GM19238 (cell line): ENCODE measurements around the gene ZNF605.
"Not testable (repeated sequence)": the region's sequence is repeated elsewhere in the genome, so short reads cannot be mapped to it uniquely, and the experiment has no call there.

Source experiments
- DNase-seq: peaks from one replicate; pipeline ENCODE4 v3.0.0; 2011; ENCODE audit warnings: low spot score; ENCODE audit not compliant: insufficient read length

Gene ZNF605

DNA sequence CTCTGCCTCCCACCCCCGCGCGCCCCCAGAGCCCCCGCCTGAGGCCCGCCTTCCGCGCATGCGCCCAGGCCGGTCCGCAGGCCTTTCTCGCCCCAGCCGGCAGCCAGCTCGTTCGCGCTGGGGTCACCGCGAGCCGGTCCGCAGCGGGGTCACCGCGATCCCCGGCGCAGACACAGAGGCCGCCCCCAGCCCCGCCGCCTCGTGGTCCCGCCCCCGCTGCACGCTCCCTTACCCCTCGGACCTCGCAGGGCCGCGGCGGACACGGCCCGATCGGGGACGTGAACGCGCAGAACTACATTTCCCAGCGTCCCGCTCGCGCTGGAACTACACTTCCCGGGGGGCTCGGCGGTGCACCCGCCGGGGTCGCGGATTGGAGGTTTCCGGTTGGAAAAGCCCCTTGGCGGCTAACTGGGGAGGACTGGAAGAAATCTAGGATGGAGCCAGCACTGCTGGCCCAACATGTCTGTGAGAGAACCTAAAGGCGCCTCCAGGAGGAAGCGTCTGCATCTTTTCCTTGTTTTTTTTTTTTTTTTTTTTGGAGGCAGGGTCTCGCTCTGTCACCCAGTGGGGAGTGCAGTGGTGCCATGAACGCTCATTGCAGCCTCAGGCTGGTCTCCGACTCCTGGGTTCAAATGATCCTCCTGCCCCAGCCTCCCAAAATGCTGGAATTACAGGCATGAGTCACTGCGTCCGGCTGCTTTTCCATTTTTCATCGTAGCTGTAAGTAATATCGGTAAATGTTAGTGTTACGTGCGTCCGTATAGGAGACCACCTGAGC is at the start of gene ZNF605:
ZNF605 (minus strand) TSS at position 296 of the 778 bp plus-strand sequence. CDS start 10,671 bp downstream, outside the sequence.
- DNase-seq = peak; percentile 93

DNA sequence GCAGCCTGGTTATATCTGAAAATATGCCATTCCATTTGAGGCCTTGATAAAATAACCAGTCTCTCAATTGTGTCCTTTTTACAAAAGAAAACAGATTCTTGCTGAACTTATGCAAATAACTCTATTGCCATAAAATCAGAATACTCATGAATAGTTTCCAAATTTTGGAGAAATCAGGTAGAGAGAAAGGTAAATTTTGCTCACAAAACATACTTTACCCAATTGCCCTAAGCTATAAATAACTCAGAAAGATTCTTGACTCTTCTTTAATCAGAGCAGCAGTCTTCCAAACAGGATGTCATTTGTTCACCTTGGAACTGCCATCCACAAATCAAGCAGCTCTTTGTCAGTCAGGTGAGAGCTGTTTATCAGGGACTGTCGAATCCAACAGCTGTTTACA is 42.6 kb upstream of the ZNF605 start:
- DNase-seq = no peak

DNA sequence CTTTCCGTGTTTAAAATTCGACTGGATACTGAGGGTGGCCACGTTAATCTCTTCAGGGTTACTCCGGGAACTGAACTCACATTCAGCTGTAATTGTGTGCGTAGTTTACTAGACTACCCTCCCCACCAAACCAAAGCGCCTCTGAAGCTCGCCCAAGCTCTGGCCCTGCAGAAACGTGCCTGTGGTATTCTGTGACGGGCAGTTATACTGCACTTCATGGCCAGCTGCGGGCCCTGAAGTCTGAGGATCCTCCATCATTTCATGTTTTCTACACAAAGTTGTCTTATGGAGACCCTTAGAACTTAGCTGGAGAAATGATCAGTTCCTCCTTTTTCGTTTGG is 30.7 kb upstream of the ZNF605 start:
- no peak for DNase-seq

DNA sequence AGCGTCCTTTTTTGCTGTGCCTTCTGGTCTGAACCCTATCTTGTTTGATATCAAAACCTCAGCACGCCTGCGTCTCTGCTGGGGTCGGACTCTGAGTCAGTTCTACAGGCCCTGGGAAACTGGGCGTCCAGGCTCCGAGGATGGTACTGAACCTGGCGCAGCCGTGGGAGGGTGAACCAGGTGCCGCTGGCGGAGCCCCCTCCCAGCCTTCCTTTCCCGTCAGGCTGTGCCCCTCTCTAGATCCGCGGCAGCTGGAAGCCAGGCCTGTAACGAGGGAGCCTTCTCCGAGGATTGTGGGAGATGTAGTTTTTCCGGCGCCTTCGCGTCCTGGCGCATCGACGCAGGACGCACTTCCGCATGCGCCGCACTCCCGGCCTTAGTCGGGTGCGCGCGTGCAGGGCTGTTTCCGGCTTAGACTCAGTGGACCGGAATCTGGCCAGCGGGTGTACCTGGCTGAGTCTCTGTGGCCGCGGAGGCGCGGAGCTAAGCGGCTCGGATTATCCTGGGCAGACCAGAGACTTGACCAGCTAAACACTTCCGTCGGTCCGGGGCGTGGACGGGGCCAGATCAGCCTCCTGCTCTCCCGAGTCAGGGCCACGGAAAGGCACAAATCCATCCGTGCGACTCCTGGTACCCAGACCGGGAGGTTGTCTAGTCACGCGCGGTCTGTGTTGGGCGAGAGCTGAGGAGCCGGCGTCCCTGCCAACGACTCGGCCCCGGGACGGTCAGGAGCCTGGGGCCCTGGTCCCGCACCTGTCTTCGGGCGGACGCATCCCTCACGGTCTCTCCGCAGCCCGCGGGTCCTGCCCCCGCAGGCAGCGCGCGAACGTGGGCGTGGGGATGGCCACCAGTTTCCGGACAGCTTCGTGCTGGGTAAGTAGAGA is 30.1 kb upstream of the ZNF605 start, which contains the start of gene ZNF26:
ZNF26 (plus strand) TSS at position 367 of the 884 bp plus-strand sequence; CDS start at position 841, 474 bp downstream.
- peak; percentile 94 for DNase-seq

DNA sequence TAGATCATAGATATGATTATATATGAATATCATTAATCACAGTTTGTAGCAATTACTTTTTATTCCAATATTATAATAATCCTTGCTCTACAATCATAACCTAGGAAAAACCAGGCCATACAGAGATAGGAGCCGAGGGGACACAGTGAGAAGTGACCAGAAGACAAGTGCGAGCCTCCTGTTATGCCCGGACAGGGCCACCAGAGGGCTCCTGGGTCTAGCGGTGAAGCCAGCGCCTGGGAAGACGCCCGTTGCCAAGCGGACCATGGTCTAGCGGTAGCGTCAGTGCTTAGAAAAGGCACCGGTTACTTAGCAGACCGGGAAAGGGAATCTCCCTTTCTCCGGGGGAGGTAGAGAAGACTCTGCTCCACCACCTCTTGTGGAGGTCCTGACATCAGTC is 20.8 kb upstream of the ZNF605 start:
- DNase-seq = not testable (repeated sequence)

DNA sequence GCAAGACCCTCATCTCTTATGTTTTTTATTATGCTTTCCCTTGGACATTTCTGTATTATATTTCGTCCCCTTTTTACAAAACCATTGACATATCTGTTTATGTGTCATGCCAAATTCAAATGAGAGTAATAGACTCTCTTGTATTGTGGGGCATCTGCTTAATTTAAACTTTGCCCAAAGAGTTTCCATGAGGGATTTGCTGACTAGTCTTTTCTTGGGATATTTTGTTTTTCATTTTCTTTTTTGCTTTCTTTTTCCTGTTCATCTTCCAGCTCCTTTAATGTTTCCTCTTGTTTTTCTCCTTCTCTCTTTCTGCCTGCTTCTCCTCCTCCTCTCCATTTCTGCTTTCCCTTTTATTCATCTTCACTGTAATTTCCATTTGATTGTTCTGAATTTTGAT is 16.3 kb upstream of the ZNF605 start:
- DNase-seq = no peak

DNA sequence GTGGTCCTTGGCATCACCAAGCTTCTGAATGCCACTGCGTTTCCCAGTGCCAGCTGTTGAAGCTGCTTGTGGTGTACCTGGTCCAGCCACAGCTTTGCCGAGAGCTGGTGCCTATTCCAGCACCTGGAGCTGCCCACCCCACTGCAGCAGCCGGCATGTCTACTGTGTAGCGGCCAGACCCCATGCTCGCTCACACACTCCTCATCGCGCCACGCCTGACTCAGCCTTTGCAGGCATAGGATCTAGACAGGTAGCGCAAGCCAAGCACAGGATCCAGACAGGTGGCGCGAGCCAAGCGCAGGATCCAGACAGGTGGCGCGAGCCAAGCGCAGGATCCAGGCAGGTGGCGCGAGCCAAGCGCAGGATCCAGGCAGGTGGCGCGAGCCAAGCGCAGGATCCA is 11.6 kb upstream of the ZNF605 start:
- no peak for DNase-seq

DNA sequence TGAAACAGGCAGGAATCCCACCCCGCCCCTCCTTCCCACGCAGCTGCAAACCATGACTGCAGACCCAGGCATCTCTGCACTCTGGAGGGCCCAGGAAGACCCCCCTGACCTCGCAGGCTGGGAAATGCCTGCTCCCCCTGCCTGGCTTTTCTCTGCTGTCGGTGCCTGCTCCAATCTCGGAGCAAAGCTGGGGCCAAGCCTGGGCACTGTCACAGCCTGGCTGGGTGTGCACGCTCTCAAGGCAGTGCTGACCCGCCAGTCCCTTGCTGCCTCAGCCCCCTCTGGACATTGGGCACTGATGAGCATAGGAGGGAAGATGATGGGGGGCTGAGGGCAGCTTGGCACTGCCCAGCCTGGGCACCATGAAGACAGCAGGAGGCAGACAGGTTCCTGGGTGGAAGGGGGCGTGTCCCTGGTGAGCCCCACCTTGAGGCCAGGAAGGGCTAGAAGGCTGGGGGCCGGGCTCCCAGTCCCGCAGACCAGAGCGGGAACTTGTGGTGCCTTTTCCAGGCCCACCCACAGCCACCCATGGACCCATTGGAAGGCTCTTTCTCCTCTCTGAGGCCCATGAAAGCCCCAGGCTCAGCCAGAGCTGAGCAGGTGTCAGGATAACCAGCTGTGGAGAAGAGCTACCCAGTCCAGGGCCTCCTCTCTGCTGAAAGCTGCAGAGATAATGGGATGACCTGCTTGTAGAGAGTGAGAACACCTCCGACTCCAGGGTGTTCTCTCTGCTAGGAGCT is 10.7 kb upstream of the ZNF605 start:
- DNase-seq = no peak

DNA sequence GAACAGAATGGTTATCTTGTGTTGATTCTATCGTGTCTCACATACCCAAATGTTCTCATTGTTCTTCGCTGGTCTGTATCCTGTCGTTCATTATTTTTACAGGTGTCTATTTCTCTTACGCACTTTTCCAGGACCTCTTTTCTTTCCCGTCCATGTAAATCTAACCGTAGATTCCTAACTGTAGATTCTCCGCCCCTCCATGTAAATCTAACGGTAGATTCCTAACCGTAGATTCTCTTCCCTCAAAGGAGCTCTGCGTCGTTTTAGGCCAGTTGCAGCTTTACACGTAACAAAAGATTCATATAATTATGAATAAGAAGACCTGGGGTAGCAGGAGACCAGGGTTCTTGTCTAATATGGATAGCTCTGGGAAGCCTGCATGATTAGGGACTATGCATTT is 9.7 kb upstream of the ZNF605 start:
- DNase-seq = no peak

DNA sequence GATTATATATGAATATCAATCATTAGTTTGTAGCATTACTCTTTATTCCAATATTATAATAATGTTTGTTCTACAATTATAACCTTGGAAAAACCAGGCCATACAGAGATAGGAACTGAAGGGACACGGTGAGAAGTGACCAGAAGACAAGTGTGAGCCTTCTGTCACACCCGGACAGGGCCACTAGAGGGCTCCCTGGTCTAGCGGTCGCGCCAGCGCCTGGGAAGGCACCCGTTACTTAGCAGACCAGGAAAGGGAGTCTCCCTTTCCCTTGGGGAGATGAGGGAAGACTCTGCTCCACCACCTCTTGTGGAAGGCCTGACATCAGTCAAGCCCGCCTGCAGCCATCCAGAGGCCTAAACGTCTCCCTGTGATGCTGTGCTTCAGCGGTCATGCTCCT is 7.8 kb upstream of the ZNF605 start:
- DNase-seq = not testable (repeated sequence)

DNA sequence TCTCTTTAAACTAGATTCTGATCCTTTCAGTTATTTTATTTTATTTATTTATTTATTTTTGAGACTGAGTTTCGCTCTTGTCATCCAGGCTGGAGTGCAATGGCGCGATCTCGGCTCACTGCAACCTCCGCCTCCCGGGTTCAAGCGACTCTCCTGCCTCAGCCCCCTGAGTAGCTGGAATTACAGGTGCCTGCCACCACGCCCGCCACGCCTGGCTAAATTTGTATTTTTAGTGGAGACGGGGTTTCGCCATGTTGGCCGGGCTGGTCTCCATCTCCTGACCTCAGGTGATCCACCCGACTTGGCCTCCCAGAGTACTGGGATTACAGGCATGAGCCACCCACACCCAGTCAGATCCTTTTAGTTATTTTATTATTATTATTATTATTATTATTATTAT is 5.7 kb upstream of the ZNF605 start:
- DNase-seq = not testable (repeated sequence)

DNA sequence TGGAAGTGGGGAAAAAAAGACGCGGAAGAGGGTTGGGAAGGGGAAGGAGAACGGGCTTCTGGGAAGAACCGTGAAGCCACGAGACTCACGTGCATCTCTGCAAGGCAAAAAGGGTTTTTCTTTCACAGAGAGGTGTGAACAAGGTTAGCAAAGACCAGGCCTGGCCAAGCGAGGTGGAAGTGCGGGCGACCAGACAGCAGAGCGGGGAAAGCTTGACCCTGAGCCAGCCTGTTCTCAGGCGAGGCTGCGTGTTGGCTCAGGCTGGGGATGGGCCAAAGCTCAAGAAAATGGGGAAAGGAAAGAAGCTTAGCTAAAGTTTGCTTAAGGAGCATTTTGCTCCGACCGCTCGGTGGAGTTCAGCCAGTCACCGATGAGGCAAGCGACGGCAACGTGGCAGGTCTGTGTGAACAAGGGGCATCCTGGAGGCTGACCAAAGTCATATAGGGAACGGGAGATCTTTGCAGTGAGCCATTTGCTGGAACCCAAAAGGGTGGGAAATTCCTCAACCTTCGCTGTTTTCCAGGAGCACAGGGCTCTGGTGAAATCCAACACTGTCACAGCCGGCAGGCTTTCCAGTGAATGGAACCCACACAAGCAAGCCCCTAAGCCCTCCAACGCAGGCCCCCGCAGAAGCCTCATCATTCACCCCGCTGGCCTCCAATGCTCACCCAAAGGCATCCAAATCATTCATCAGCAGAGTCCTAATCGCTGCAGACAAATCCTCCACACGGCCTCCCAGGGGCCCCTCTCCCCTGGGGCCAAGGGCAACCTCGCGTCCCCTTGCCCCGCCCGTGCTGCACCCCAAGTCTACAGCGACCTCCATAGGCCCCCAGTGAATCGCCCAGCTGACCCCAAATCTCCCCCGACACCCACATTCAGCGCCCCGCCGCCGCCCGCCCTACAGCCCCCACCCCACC is 754 bp downstream of the ZNF605 start:
- DNase-seq = no peak

DNA sequence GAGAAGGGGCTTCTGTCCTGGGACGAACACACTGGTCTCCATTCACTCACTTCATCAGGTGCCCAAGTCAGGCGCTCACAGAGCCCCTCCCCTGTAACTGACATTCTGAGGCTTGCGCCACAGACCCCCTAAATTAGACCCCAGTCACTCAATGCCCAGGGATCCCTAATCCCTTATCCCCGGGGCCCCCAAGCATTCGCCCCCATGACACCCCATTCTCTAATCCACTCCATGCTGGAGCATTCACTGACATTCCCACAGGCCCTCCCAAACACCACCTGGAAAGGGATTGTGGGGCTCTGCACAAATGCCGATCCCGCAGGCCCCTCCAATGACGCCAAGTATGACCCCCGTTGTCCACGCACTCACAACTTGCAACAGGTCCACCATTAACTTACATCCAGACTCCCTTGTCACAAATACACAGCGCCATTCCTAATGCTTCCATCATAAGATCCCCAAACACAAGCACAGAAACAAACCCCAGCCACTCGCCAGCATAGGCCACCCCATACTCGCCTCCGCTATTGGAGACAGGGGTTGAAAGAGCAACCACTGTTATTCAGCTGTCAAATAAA is 1.5 kb downstream of the ZNF605 start:
- no peak for DNase-seq

DNA sequence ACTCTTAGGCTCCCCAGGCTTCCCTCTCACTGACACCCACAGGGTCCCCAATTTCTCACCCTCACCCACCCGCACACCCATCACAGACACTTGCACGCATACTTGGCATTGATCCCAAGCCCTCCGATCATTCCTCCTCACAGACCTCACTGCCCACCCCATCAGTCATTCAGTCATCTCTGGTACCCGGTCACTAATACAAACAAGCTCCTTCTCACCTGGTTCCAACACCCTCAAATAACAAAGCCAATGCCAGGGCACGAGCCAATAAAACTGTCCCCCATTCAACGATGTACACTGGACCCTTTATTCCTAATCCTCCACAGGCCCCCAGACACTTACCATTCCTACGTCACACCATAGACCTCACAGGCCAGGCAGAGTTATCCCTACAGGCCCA is 2.3 kb downstream of the ZNF605 start:
- no peak for DNase-seq

DNA sequence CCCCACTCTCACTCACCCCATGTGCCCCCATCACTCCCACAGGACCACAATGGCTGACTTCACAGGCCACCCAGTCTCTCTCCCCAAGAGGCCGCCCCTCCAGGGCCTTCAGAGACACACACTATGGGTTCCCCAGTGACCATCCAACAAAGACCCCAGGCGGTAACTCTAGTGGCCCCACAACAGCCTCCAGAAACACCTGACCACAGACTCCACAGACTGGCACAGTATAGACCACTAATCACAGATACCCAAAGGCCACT is 3.0 kb downstream of the ZNF605 start:
- no peak for DNase-seq

DNA sequence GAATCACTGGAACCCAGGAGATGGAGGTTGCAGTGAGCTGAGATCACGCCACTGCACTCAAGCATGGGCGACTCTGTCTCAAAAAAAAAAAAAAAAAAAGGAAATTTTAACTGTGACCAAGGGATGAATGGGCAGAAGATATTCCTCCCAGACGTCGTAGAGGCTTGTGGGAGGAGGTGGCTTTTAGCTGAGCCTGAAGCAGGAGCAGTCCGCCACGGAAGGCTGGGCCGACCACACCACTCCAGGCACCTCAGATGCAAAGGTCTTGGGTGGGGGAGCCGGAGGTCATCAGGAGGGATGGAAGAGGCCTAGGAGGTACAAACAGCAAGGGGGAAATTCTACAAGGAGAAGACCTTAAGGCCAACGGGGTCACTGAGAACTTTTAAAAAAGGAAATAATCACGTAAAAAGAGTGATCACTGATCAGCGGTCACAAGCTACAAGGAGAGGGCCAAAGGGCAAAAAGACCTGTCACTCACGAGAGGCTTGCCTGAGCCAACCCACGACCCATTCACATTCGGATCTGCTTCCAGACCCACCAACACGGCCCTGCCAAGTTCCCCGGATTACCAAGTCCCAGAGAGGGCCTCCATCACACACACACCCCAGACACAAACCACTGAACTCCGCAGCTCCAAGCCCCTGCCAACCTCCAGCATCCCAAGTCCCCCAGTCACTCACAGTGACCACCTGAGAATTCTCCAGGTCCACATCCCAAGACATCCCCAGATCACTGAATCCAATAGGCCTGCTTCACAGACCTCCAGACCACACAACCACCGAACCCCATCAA is 3.5 kb downstream of the ZNF605 start:
- no peak for DNase-seq

DNA sequence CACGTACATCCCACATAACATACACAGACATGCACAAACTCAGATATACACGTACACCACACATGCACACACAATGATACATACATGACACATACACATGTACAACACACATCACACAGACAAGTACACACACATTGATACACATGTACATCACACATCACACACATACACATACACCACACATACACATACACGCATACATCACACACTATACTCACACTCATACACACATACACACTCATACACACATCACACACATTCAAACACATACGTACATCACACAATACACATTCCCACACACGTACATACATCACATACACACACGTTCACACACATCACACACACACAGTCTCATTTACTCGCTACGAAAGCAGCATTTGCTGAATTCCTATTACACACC is 4.5 kb downstream of the ZNF605 start:
- no peak for DNase-seq

DNA sequence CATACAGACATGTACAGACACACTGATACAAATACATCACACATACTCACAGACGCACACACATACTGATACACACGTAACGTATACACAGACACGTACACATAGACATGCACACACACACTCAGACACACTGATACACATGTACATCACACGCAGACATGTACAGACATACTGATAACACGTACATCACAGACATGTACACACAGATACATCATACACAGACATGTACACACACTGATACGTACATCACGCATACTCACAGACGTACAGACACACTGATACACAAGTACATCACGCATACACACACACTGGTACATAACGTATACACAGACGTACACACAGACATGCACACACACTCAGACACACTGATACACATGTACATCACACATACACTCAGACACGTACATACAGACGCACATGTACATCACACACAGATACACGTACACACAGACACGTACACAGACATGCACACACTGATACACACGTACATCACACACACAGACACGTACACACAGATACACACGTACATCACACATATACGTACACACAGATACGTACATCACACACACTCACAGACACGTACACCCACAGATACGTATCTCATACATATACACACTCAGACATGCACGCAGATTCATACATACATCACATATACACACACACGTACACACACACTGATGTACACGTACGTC is 5.1 kb downstream of the ZNF605 start:
- DNase-seq = no peak
